Thymus (tissue), 11 donors: ENCODE data around the gene SLC4A7. TPM values are rescaled to one million over a fixed set of nuclear protein-coding genes. Genes with fewer than 3 reads are reported as not detected.

Experiments used
- DNase-seq, 9 donors: peaks; one replicate each; pipeline ENCODE4 v3.0.0-alpha.2; 2013; ENCODE audit warnings: low spot score in 9 of 9, low read depth in 6 of 9, missing footprints in 1 of 9
- H3K27ac ChIP-seq, 2 donors: one replicate each; pipeline ENCODE4 v1.5.1; 2013; ENCODE audit warnings: control low read depth in 1 of 2, low read depth in 1 of 2, low read length in 1 of 2, mild to moderate bottlenecking in 1 of 2, moderate library complexity in 1 of 2
- H3K27me3 ChIP-seq, 2 donors: one replicate each; pipeline ENCODE4 v1.5.1; 2013; ENCODE audit warnings: low read length in 1 of 2; ENCODE audit not compliant: control insufficient read depth in 2 of 2, insufficient read depth in 1 of 2
- H3K36me3 ChIP-seq, 2 donors: one replicate each; pipeline ENCODE4 v1.5.1; 2013; ENCODE audit warnings: low read length in 1 of 2, mild to moderate bottlenecking in 1 of 2, moderate library complexity in 1 of 2; ENCODE audit not compliant: control insufficient read depth in 2 of 2, insufficient read depth in 2 of 2
- H3K4me1 ChIP-seq, 2 donors: one replicate each; pipeline ENCODE4 v1.5.1; 2013; ENCODE audit warnings: low read length in 2 of 2; ENCODE audit not compliant: control insufficient read depth in 2 of 2, insufficient read depth in 2 of 2
- H3K4me3 ChIP-seq, 2 donors: one replicate each; pipeline ENCODE4 v1.5.1; 2013; ENCODE audit warnings: low read length in 2 of 2, control low read depth in 1 of 2, mild to moderate bottlenecking in 1 of 2
- H3K9me3 ChIP-seq, 2 donors: one replicate each; pipeline ENCODE4 v1.5.1; 2013; ENCODE audit warnings: low read length in 1 of 2, mild to moderate bottlenecking in 1 of 2; ENCODE audit not compliant: control insufficient read depth in 2 of 2, insufficient read depth in 1 of 2
- WGBS: extraction: QIAGEN DNeasy Blood & Tissue Kit; methylation state at CpG from one replicate; pipeline ENCODE4 v1.1.7; 2013; 5-methylcytosine and 5-hydroxymethylcytosine counted together
- polyA plus RNA-seq: library from polyadenylated mRNA; stranded (reverse); fragments of 200-250 nt; gene quantifications from one replicate; pipeline ENCODE4 v1.2.3, GENCODE V29; 2013
- total RNA-seq: library from RNA; stranded (reverse); fragments of 120-200 nt; gene quantifications from one replicate; pipeline ENCODE4 v1.2.4, GENCODE V29; 2013
- donor health status: healthy.

Gene SLC4A7
- total and polyA plus RNA-seq, 2 donors = 6.5 to 24.8 TPM

DNA sequence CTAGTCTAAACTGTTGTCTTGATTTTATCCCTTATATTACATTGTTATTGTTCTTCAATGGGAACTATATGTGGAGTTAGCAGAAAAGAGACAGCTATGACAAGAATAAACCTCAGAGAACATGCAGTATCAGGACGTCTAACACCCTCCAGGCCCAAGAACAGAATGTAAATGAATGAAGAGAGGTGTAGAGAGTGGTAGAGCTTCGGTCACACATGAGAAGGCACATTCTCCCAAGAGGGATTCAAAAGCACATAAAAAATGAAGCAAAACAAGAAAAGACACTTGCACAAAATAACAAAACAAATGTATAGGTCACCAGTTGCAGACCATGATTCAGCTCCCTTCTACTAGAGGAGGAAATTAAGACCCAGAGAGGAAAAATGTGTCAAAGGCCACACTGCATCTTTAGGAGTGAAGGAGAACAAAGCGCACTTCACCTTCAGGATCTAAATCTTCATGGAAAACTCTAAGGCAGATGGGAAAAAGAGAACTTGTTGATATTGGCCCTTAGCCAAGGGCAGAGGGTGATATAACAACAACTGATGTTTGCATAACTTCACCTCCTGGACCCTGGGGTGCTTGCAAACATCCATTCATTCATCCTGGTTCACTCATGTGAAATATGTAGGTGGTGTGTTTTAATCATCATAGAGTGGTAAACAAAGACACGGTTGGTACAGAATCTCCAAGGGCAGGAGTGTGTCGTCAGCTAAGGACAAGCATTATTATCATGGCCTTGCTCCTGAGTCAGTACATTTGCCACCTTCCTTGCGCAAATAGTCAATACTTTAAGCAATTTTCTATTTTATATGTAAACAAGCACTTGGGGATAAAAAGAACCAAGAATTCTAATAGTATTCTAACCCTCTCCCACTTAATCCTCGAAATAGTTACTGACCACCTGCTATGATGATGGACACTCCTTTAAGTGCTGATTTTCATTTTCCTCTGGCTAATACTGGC lies 123.8 kb downstream of the SLC4A7 start:
- DNase-seq = no peak
- Histone ChIP-seq H3K9me3 (no peaks in the 10 kb centered on the region), H3K36me3 (no peaks in the 10 kb centered on the region), H3K27me3 (no peaks in the 10 kb centered on the region), H3K4me3 (no peak overlapping the region), H3K27ac (no peak overlapping the region), H3K4me1 (peaks cover 0 to 3% of the 10 kb centered on the region in 2 donors)
- WGBS = 89% methylated on average over 7 of the region's 7 CpGs

GRCh38 chr3:27358372-27358771 lies 125.8 kb downstream of the SLC4A7 start:
- peaks cover 0 to 3% of the 10 kb centered on the region in 2 donors for H3K4me1 ChIP-seq
- 79% methylated on average over 3 of the region's 3 CpGs for WGBS
- H3K36me3 ChIP-seq = no peaks in the 10 kb centered on the region
- H3K4me3 ChIP-seq = no peak overlapping the region
- no peak overlapping the region for H3K27ac ChIP-seq
- no peaks in the 10 kb centered on the region for H3K9me3 ChIP-seq
- DNase-seq = no peak
- H3K27me3 ChIP-seq = no peaks in the 10 kb centered on the region

DNA sequence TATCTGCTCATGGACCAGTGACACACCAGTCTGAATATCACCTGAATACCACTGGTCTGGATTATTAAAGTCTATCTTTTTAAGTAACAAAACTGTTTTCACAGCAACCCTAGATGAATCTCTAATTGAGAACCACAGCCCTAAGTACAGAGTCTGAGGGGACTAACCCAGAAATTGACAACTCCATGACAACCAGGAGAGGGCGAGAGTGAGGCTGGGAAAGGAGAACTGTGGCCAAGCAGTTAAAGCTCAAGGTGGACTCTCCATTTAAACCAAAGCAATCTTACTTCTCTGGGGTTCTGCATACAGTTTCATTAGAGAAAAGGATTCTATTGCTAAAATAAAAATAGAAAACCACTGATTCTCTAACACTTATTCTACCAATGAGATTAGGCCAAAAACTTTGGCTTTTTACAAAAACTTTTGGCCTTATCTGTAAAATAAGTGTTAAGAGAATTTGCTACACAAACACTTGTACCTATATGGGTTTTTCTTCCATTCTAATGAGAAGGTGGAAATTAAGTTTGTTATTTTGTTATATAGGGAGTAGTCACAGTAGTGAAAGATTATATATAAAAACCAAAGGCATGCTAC lies 126.4 kb downstream of the SLC4A7 start:
- no peak overlapping the region for H3K27ac ChIP-seq

DNA sequence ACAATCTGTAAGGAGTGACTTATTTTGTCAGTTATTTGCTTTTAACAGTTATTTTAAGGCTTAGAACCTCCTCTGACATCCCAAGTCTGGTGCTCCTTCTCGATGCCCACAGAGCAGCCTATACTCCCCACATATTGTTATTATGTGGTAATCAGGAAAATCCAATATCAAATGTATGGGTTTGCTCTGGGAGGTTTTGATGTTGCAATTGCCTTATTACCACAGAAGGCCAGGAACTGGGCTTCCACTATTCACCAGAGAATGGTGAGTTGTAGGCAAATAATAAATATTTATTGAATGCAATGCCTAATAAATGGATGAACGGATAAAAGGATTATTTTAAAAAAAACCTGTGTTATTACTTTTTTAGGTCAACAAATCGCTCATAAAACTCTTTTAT lies 127.2 kb downstream of the SLC4A7 start:
- H3K4me3 ChIP-seq = no peak overlapping the region
- WGBS = 94% methylated on average over 3 of the region's 3 CpGs
- H3K4me1 ChIP-seq = peaks cover 0 to 4% of the 10 kb centered on the region in 2 donors
- DNase-seq = no peak
- H3K27me3 ChIP-seq = no peaks in the 10 kb centered on the region
- no peaks in the 10 kb centered on the region for H3K9me3 ChIP-seq
- H3K27ac ChIP-seq = no peak overlapping the region
- H3K36me3 ChIP-seq = no peaks in the 10 kb centered on the region

More for the DNA sequence above, 126.4 kb downstream of the SLC4A7 start:
- H3K27me3 ChIP-seq = no peaks in the 10 kb centered on the region
- H3K4me3 ChIP-seq = no peak overlapping the region
- DNase-seq = peak in 5 of 9 donors; percentile 32 to 78 (median 46)
- no peaks in the 10 kb centered on the region for H3K36me3 ChIP-seq
- H3K9me3 ChIP-seq = no peaks in the 10 kb centered on the region
- WGBS = 26% methylated on average over 1 of the region's 1 CpG
- H3K4me1 ChIP-seq = peaks cover 0 to 3% of the 10 kb centered on the region in 2 donors

- Histone ChIP-seq H3K9me3 (no peaks in the 10 kb centered on the region), H3K36me3 (no peaks in the 10 kb centered on the region), H3K4me1 (peaks cover 4 to 7% of the 10 kb centered on the region in 2 donors), H3K27me3 (no peaks in the 10 kb centered on the region), H3K4me3 (no peak overlapping the region), H3K27ac (no peak overlapping the region)
- 97% methylated on average over 4 of the region's 4 CpGs for WGBS
- no peak for DNase-seq
These were observed 129.5 kb downstream of the SLC4A7 start for GRCh38 chr3:27354588-27355203.

GRCh38 chr3:27354161-27354560 lies 130.0 kb downstream of the SLC4A7 start:
- Histone ChIP-seq H3K4me1 (peaks cover 5 to 8% of the 10 kb centered on the region in 2 donors), H3K27me3 (no peaks in the 10 kb centered on the region), H3K4me3 (no peak overlapping the region), H3K27ac (no peak overlapping the region), H3K9me3 (no peaks in the 10 kb centered on the region), H3K36me3 (no peaks in the 10 kb centered on the region)
- 94% methylated on average over 5 of the region's 5 CpGs for WGBS
- DNase-seq = no peak

GRCh38 chr3:27353221-27353620 lies 131.0 kb downstream of the SLC4A7 start:
- DNase-seq = no peak
- Histone ChIP-seq H3K4me3 (no peak overlapping the region), H3K4me1 (peaks cover 7 to 12% of the 10 kb centered on the region in 2 donors), H3K9me3 (no peaks in the 10 kb centered on the region), H3K27me3 (no peaks in the 10 kb centered on the region), H3K36me3 (no peaks in the 10 kb centered on the region), H3K27ac (no peak overlapping the region)
- 94% methylated on average over 1 of the region's 1 CpG for WGBS

DNA sequence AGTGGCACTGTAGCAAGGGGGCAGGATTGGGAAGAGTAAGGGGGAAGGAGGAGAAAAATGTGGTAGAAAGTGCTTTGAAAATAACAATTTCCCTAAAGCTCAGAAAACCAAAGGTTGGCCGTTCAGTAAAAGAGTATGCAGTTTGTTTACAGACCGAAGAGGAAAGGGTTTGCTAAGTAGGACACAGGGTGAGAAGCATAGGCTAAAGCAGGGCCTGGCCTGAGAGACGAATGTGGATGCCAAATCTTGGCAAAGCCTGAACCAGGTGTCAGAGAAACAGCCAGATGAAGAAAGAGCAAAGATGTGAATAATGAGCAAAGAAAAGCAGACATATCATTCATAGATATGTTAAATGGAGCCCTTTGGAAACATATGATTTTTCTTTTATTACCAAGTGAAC lies 132.1 kb downstream of the SLC4A7 start:
- no peaks in the 10 kb centered on the region for H3K9me3 ChIP-seq
- H3K4me3 ChIP-seq = no peak overlapping the region
- DNase-seq = no peak
- H3K4me1 ChIP-seq = peaks cover 7 to 14% of the 10 kb centered on the region in 2 donors
- 94% methylated on average over 3 of the region's 3 CpGs for WGBS
- no peaks in the 10 kb centered on the region for H3K27me3 ChIP-seq
- H3K27ac ChIP-seq = no peak overlapping the region
- H3K36me3 ChIP-seq = no peaks in the 10 kb centered on the region

- no peak for DNase-seq
- Histone ChIP-seq H3K9me3 (no peaks in the 10 kb centered on the region), H3K4me1 (peaks cover 13 to 25% of the 10 kb centered on the region in 2 donors), H3K27ac (peak overlapping the region; percentile 19 to 55), H3K27me3 (no peaks in the 10 kb centered on the region), H3K36me3 (no peaks in the 10 kb centered on the region), H3K4me3 (no peak overlapping the region)
- WGBS = 76% methylated on average over 3 of the region's 3 CpGs
These were observed 134.4 kb downstream of the SLC4A7 start for GRCh38 chr3:27349832-27350231.
